Measurements from ENCODE around the gene MGME1.

Gene MGME1

GRCh38 chr20:17968366-17969277, at the start of gene MGME1, which contains the start of gene SNX5:
Gene MGME1 (plus strand): TSS chr20:17969018. CDS start chr20:17969860, 842 bp downstream.
Gene SNX5 (minus strand): TSS chr20:17968794. CDS start chr20:17968425, 369 bp downstream.
- DNase-seq (ENCODE audit: extremely low read depth in 1 of 2, low read depth in 1 of 2) = peak; percentile 97 to 99

- no peak for DNase-seq (ENCODE audit: extremely low read depth in 1 of 2, low read depth in 1 of 2)
Measured at GRCh38 chr20:17919149-17919548, 49.7 kb upstream of the MGME1 start.

GRCh38 chr20:17921774-17922173, 47.0 kb upstream of the MGME1 start:
- no peak for DNase-seq (ENCODE audit: extremely low read depth in 1 of 2, low read depth in 1 of 2)

GRCh38 chr20:17925141-17925939, 43.5 kb upstream of the MGME1 start:
- no peak for DNase-seq (ENCODE audit: extremely low read depth in 1 of 2, low read depth in 1 of 2)

GRCh38 chr20:17925940-17926300, 42.9 kb upstream of the MGME1 start:
- DNase-seq (ENCODE audit: extremely low read depth in 1 of 2, low read depth in 1 of 2) = no peak

- DNase-seq (ENCODE audit: extremely low read depth in 1 of 2, low read depth in 1 of 2) = no peak
Measured at GRCh38 chr20:17928211-17928611, 40.6 kb upstream of the MGME1 start.

GRCh38 chr20:17928633-17929311, 40.0 kb upstream of the MGME1 start:
- DNase-seq (ENCODE audit: extremely low read depth in 1 of 2, low read depth in 1 of 2) = no peak

GRCh38 chr20:17931513-17931912, 37.3 kb upstream of the MGME1 start:
- DNase-seq (ENCODE audit: extremely low read depth in 1 of 2, low read depth in 1 of 2) = no peak

- DNase-seq (ENCODE audit: extremely low read depth in 1 of 2, low read depth in 1 of 2) = no peak
Measured at GRCh38 chr20:17932396-17932795, 36.4 kb upstream of the MGME1 start.

- no peak for DNase-seq (ENCODE audit: extremely low read depth in 1 of 2, low read depth in 1 of 2)
Measured at GRCh38 chr20:17933121-17933520, 35.7 kb upstream of the MGME1 start.

GRCh38 chr20:17933711-17934110, 35.1 kb upstream of the MGME1 start:
- DNase-seq (ENCODE audit: extremely low read depth in 1 of 2, low read depth in 1 of 2) = no peak

GRCh38 chr20:17934141-17934862, 34.5 kb upstream of the MGME1 start:
- no peak for DNase-seq (ENCODE audit: extremely low read depth in 1 of 2, low read depth in 1 of 2)

- DNase-seq (ENCODE audit: extremely low read depth in 1 of 2, low read depth in 1 of 2) = no peak
Measured at GRCh38 chr20:17935186-17935585, 33.6 kb upstream of the MGME1 start.

GRCh38 chr20:17935761-17936160, 33.1 kb upstream of the MGME1 start:
- no peak for DNase-seq (ENCODE audit: extremely low read depth in 1 of 2, low read depth in 1 of 2)

- DNase-seq (ENCODE audit: extremely low read depth in 1 of 2, low read depth in 1 of 2) = no peak
Measured at GRCh38 chr20:17936286-17936760, 32.5 kb upstream of the MGME1 start.

GRCh38 chr20:17936761-17937732, 31.8 kb upstream of the MGME1 start:
- no peak for DNase-seq (ENCODE audit: extremely low read depth in 1 of 2, low read depth in 1 of 2)

GRCh38 chr20:17938871-17939619, 29.8 kb upstream of the MGME1 start:
- peak; percentile 25 to 43 for DNase-seq (ENCODE audit: extremely low read depth in 1 of 2, low read depth in 1 of 2)

- DNase-seq (ENCODE audit: extremely low read depth in 1 of 2, low read depth in 1 of 2) = no peak
Measured at GRCh38 chr20:17939622-17940223, 29.1 kb upstream of the MGME1 start.

All from stimulated activated CD8-positive, alpha-beta memory T cell treated with anti-CD3 and anti-CD28 coated beads, Interleukin-7, amount 100 ng/mL, for 48 hours (primary cell).